H9 (cell line): Measurements from ENCODE around the gene FOLR3. TPM values are rescaled to one million over a fixed set of nuclear protein-coding genes. Genes with fewer than 3 reads are reported as not detected.

Experiments used
- DNase-seq: peaks from one replicate; pipeline ENCODE4 v3.0.0-alpha.2; 2017
- H2AFZ ChIP-seq: one replicate; pipeline ENCODE4 v1.6.1; 2013; ENCODE audit warnings: mild to moderate bottlenecking, low read length, control low read depth, moderate library complexity
- H2AK5ac ChIP-seq: 2 replicates; pipeline ENCODE4 v1.6.1; 2013; ENCODE audit warnings: low read length, control low read depth, mixed read lengths; ENCODE audit not compliant: insufficient read length
- H2BK120ac ChIP-seq: one replicate; pipeline ENCODE4 v1.6.1; 2013; ENCODE audit warnings: low read depth, mild to moderate bottlenecking, low read length, control low read depth, inconsistent platforms; ENCODE audit not compliant: poor library complexity, severe bottlenecking
- H2BK12ac ChIP-seq: 2 replicates; pipeline ENCODE4 v1.6.1; 2013; ENCODE audit warnings: low read length, control low read depth, mixed read lengths, low read depth; ENCODE audit not compliant: insufficient read length
- H2BK15ac ChIP-seq: 2 replicates; pipeline ENCODE4 v1.6.1; 2013; ENCODE audit warnings: low read depth, low read length, control low read depth
- H2BK20ac ChIP-seq: one replicate; pipeline ENCODE4 v1.6.1; 2013; ENCODE audit warnings: low read depth, mild to moderate bottlenecking, low read length, control low read depth, inconsistent platforms; ENCODE audit not compliant: poor library complexity, severe bottlenecking
- H2BK5ac ChIP-seq: 2 replicates; pipeline ENCODE4 v1.6.1; 2013; ENCODE audit warnings: low read length, control low read depth, mixed read lengths; ENCODE audit not compliant: insufficient read length
- H3K14ac ChIP-seq: 2 replicates; pipeline ENCODE4 v1.6.1; 2013; ENCODE audit warnings: low read length, control low read depth; ENCODE audit not compliant: insufficient read depth
- H3K18ac ChIP-seq: 2 replicates; pipeline ENCODE4 v1.6.1; 2013; ENCODE audit warnings: low read depth, mild to moderate bottlenecking, mixed read lengths, low read length, control low read depth; ENCODE audit not compliant: insufficient read length
- H3K23ac ChIP-seq: 2 replicates; pipeline ENCODE4 v1.6.1; 2013; ENCODE audit warnings: low read length, control low read depth, mixed read lengths, low read depth; ENCODE audit not compliant: insufficient read length
- H3K23me2 ChIP-seq: 2 replicates; pipeline ENCODE4 v1.6.1; 2013; ENCODE audit warnings: low read depth, mild to moderate bottlenecking, mixed read lengths, low read length, control low read depth; ENCODE audit not compliant: insufficient read length, poor library complexity, severe bottlenecking
- H3K27ac ChIP-seq: 2 replicates; pipeline ENCODE4 v1.5.1; 2013; ENCODE audit warnings: low read length, control low read depth, mixed read lengths, low read depth; ENCODE audit not compliant: insufficient read length
- H3K27me3 ChIP-seq: 2 replicates; pipeline ENCODE4 v1.6.1; 2013; ENCODE audit warnings: low read length, control low read depth, inconsistent platforms; ENCODE audit not compliant: insufficient read depth
- H3K4ac ChIP-seq: 2 replicates; pipeline ENCODE4 v1.6.1; 2013; ENCODE audit warnings: low read depth, mild to moderate bottlenecking, control low read depth, inconsistent platforms, low read length, moderate library complexity
- H3K4me1 ChIP-seq: 2 replicates; pipeline ENCODE4 v1.6.1; 2013; ENCODE audit warnings: low read length, control low read depth, inconsistent platforms; ENCODE audit not compliant: insufficient read depth
- H3K4me2 ChIP-seq: 2 replicates; pipeline ENCODE4 v1.6.1; 2013; ENCODE audit warnings: low read length, control low read depth, mixed read lengths; ENCODE audit not compliant: insufficient read length, insufficient read depth
- H3K56ac ChIP-seq: 2 replicates; pipeline ENCODE4 v1.6.1; 2013; ENCODE audit warnings: low read depth, mild to moderate bottlenecking, mixed read lengths, low read length, control low read depth; ENCODE audit not compliant: insufficient read length
- H3K79me1 ChIP-seq: 2 replicates; pipeline ENCODE4 v1.6.1; 2013; ENCODE audit warnings: low read depth, mild to moderate bottlenecking, moderate library complexity, low read length, control low read depth, inconsistent platforms; ENCODE audit not compliant: insufficient read depth, poor library complexity, severe bottlenecking
- H3K79me2 ChIP-seq: 2 replicates; pipeline ENCODE4 v1.6.1; 2013; ENCODE audit warnings: low read length, control low read depth, inconsistent platforms; ENCODE audit not compliant: insufficient read depth
- H3K9ac ChIP-seq: 2 replicates; pipeline ENCODE4 v1.6.1; 2013; ENCODE audit warnings: low read length, control low read depth, mixed read lengths; ENCODE audit not compliant: insufficient read length; ENCODE audit errors: extremely low read depth
- H3K9me3 ChIP-seq: one replicate; pipeline ENCODE4 v1.6.1; 2013; ENCODE audit warnings: low read depth, low read length, inconsistent platforms; ENCODE audit not compliant: control insufficient read depth
- H3T11ph ChIP-seq: one replicate; pipeline ENCODE4 v1.6.1; 2013; ENCODE audit warnings: mild to moderate bottlenecking, low read length, control low read depth, inconsistent platforms
- H4K20me1 ChIP-seq: one replicate; pipeline ENCODE4 v1.6.1; 2013; ENCODE audit not compliant: control insufficient read depth, insufficient read length, insufficient read depth
- H4K5ac ChIP-seq: 2 replicates; pipeline ENCODE4 v1.6.1; 2013; ENCODE audit warnings: low read depth, mild to moderate bottlenecking, mixed read lengths, low read length, control low read depth; ENCODE audit not compliant: insufficient read length
- H4K8ac ChIP-seq: replicated peaks from 2 replicates; pipeline ENCODE4 v1.6.1; 2013; ENCODE audit warnings: low read length, control low read depth, mixed read lengths, low read depth; ENCODE audit not compliant: insufficient read length
- H4K91ac ChIP-seq: 2 replicates; pipeline ENCODE4 v1.6.1; 2013; ENCODE audit warnings: low read depth, mild to moderate bottlenecking, moderate library complexity, mixed read lengths, low read length, control low read depth; ENCODE audit not compliant: insufficient read length
- H3K27ac Mint-ChIP-seq, 3 experiments: 2 replicates in 2 of 3; 3 replicates in 1 of 3; pipeline ENCODE4 v1.8.0; 2020 to 2021; ENCODE audit warnings: mixed read lengths in 3 of 3, mild to moderate bottlenecking in 1 of 3, moderate library complexity in 1 of 3
- H3K27me3 Mint-ChIP-seq: 2 replicates; pipeline ENCODE4 v1.8.0; 2021; ENCODE audit warnings: low read depth, mild to moderate bottlenecking, moderate library complexity, mixed read lengths
- H3K36me3 Mint-ChIP-seq, 3 experiments: 2 replicates in 2 of 3; 3 replicates in 1 of 3; pipeline ENCODE4 v1.8.0; 2020 to 2021; ENCODE audit warnings: low read depth in 3 of 3, mixed read lengths in 3 of 3; ENCODE audit not compliant: insufficient read depth in 1 of 3
- H3K4me1 Mint-ChIP-seq, 2 experiments: 2 replicates each; pipeline ENCODE4 v1.8.0; 2020; ENCODE audit warnings: mixed read lengths in 2 of 2
- H3K4me3 Mint-ChIP-seq, 2 experiments: 2 replicates in 1 of 2; 3 replicates in 1 of 2; pipeline ENCODE4 v1.8.0; 2020 to 2021; ENCODE audit warnings: mild to moderate bottlenecking in 2 of 2, mixed read lengths in 2 of 2, moderate library complexity in 1 of 2
- H3K9me3 Mint-ChIP-seq, 2 experiments: 2 replicates in 1 of 2; 3 replicates in 1 of 2; pipeline ENCODE4 v1.8.0; 2020; ENCODE audit warnings: mild to moderate bottlenecking in 2 of 2, mixed read lengths in 2 of 2, moderate library complexity in 1 of 2
- CTCF ChIP-seq: fragments of 200-600 bp; sonication (generic); conservative IDR thresholded peaks from 3 replicates; pipeline ENCODE4 v1.8.0; 2021; ENCODE audit warnings: antibody characterized with exemption, mild to moderate bottlenecking
- WGBS: extraction: QIAGEN DNeasy Blood & Tissue Kit; methylation state at CpG from one replicate; pipeline ENCODE4 v1.1.7; 2013; ENCODE audit warnings: missing lambda C conversion rate, low lambda C conversion rate, mixed read lengths; ENCODE audit not compliant: insufficient read length; ENCODE audit errors: extremely low coverage; 5-methylcytosine and 5-hydroxymethylcytosine counted together
- total RNA-seq: library from RNA; stranded (reverse); gene quantifications from 2 replicates; pipeline ENCODE4 v1.2.1, GENCODE V29; 2021

Gene FOLR3
- total RNA-seq, 1 experiment from 2014 or later: not detected

- peaks cover 10% of the 10 kb centered on the region for H3K9me3 ChIP-seq
- no peaks in the 10 kb centered on the region for H4K20me1 ChIP-seq
- no peaks in the 10 kb centered on the region for H3K4me1 ChIP-seq
- no peak overlapping the region for H3K4ac ChIP-seq
- no peak overlapping the region for H4K5ac ChIP-seq
- Mint-ChIP-seq H3K4me3 (no peak overlapping the region), H3K36me3 (peaks cover 8 to 17% (median 8%) of the 10 kb centered on the region in 3 experiments; a peak in 6 of 7 replicates), H3K4me1 (no peaks in the 10 kb centered on the region), H3K27me3 (peaks cover 40% of the 10 kb centered on the region), H3K27ac (no peak overlapping the region), H3K9me3 (peaks cover 30 to 54% of the 10 kb centered on the region in 2 experiments)
- no peaks in the 10 kb centered on the region for H3K79me2 ChIP-seq
- H3K23ac ChIP-seq: no peak overlapping the region
- H3K23me2 ChIP-seq: no peaks in the 10 kb centered on the region
- H3K4me2 ChIP-seq: no peak overlapping the region
- no peak overlapping the region for H2BK20ac ChIP-seq
- WGBS: no CpG with 5 or more reads among the region's 1 CpG
- no peak for TF ChIP-seq CTCF
- H3K27me3 ChIP-seq: no peaks in the 10 kb centered on the region
- no peak overlapping the region for H2BK120ac ChIP-seq
- H2AFZ ChIP-seq: no peak overlapping the region
- H4K91ac ChIP-seq: no peak overlapping the region
- no peak overlapping the region for H2BK12ac ChIP-seq
- DNase-seq: no peak
- no peak overlapping the region for H3K56ac ChIP-seq
- H2BK15ac ChIP-seq: no peak overlapping the region
- no peak overlapping the region for H2AK5ac ChIP-seq
- H4K8ac ChIP-seq: no peak overlapping the region
- H3K14ac ChIP-seq: no peak overlapping the region
- no peaks in the 10 kb centered on the region for H3K79me1 ChIP-seq
- H3K27ac ChIP-seq: no peak overlapping the region
- H2BK5ac ChIP-seq: no peak overlapping the region
- H3K18ac ChIP-seq: no peak overlapping the region
- no peak overlapping the region for H3T11ph ChIP-seq
- no peak overlapping the region for H3K9ac ChIP-seq
These were observed 9.6 kb upstream of the FOLR3 start for GRCh38 chr11:72125956-72126355.
